GM19043 (cell line): ENCODE results near the gene GFAP.
"Not testable (repeated sequence)": the region's sequence is repeated elsewhere in the genome, so short reads cannot be mapped to it uniquely, and the experiment has no call there.

Experiments
- ATAC-seq: cut with Tn5 transposase; IDR thresholded peaks from one replicate; pipeline ENCODE4 v1.9.1; 2021; ENCODE audit warnings: low read depth; ENCODE audit not compliant: unreplicated experiment

GFAP gene

DNA sequence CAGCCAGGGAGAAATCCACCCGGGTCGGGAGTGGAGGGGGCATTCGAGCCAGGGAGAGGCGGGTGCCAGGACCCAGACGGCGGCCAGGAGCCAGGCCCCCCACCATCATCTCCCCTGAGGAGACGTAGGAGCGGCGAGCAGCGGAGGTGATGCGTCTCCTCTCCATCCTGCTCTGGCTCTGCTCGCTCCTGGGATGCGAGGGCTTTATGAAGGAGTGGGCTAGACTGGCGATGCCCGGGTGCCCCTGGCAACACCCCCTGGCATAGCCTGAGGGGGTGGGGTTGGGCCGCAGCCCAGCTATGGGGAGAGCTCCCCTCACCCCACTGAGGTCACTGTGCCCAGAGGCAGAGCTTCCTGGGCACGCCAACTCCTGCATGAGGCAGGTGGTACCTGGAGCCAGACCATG lies at the start of gene GFAP:
TSS of gene GFAP (minus strand) at position 180 of the 406 bp plus-strand sequence. CDS start at position 166, 14 bp downstream.
- ATAC-seq: no peak

DNA sequence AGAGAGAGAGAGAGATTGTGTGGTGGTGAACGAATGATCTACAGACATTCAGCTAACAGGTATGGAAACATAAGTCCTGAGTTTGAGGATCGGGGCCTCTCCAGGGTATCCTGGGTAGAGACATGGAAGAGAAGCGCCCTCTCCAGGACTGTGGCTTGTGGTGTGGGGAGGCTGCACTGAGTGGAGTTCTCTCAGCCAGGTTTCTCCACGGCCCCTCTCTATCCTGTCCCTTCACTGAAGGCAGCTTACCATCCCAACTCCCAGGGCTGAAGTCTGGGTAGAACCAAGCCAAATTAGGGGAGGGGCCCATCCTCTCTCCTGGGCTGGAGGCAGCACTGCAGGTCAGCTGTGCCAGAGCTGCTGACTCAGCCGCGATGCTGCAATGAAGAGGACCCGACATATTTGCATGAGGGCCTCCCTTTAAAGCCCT lies 46.6 kb upstream of the GFAP start:
- ATAC-seq: no peak

DNA sequence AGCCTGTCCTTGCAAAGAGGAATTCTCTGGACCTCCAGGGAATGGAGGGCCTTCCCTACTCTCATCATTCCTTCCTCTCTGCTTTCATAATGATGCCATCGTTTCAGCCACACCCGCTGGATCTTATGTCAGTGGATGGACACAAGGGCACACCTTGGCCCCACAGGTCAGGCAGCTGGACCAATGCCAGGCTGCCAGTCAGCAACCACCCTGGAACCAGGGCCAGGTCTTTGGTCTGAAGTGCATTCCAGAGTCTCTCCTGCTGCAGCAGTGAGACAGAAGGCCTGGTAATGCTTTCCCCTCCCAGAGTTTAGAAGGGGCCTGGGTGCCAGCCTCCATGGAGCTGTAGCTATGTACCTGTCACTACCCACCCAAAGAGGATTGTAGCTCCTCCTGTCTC lies 45.4 kb upstream of the GFAP start:
- no peak for ATAC-seq

DNA sequence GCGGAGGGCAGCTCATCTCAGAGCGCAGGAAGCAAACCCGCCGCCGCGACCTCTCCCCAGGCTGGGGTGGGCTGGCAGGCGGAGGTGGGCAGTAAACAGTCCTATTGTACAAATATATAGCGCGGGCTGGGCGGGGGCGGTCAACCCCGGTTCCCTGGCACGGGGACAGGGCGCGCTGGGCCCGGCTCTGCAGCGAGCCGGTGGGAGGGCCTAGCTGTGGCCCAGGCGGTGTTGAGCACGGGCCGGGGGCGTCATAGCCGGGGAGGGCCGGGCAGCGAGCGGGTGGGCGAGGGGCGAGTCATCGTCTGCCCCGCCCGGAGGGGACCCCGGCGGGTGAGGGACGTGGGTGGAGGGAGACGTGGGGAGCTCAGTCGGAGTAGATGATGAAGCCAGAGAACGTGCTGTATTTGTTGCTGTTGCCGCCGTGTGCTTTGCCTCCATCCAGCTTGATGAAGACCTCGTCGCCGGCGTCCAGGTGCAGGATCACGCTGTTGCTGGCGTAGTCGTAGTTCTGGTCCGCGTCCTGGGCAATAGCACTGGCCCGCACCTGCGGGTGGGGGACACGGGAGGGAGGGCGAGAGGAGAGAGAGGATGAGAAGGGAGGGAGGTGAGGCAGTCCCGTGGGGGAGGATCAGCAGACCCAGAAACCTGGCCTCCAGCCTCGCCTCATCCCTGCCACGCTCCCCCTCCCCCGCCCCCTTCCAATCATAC lies 44.7 kb upstream of the GFAP start:
- ATAC-seq: no peak

GRCh38 chr17:44956998-44957981 lies 42.0 kb upstream of the GFAP start:
- no peak for ATAC-seq

- ATAC-seq: no peak
Observed at GRCh38 chr17:44955674-44956425, 40.5 kb upstream of the GFAP start.

DNA sequence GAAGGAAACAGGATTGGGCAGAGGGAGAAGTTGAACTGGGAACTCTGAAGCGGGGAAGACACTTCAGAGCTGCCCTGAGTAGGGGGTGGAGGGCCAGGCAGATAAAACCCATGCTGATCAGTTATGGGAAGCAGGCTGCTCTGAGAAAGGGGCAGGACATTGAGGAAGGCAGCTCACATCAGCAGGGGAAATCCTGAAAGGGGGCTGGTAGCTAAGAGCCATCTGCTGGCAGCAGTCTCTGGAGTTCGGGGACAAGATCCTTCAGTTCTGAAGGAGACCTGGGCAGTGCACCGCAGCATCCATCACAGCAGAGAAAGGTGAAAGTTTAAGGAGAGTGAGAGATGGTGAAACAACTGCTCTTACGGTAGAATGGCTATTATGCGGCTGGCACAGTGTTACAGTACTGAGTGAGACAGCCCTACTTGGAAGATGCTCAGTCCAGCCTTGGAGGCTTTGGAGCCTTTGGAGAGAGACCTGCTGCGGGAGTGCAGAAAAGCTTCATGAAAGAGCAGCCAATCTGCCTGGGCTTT lies 37.7 kb upstream of the GFAP start:
- no peak for ATAC-seq

DNA sequence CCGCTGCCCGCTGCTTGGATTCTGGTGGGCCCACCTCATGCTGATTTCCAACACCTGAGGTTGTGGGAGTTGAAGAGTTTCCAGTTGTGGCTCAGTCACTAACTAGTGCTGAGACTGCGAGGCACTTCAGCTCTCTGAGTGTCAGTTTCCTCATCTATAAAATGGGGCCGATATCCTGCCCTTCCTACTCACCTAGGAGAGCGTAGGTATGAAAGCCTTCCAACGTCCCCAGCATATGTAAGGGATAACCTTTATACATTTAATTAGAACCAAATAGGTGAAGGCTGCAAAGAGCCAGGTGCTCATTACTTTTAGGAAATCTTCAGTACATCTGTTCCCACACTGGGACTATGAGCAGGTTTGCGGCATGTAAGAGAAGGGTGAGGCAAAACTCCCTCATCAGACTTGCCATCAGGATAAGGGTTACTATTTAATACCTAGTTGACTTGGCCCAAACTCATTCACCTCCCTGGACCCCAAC lies 33.1 kb upstream of the GFAP start:
- no peak for ATAC-seq

GRCh38 chr17:44947461-44948314 lies 32.4 kb upstream of the GFAP start, which contains the start of gene KIF18B:
TSS of gene KIF18B (minus strand) at chr17:44947773. CDS start at chr17:44936344, 11,429 bp downstream.
- peak; percentile 88 for ATAC-seq

DNA sequence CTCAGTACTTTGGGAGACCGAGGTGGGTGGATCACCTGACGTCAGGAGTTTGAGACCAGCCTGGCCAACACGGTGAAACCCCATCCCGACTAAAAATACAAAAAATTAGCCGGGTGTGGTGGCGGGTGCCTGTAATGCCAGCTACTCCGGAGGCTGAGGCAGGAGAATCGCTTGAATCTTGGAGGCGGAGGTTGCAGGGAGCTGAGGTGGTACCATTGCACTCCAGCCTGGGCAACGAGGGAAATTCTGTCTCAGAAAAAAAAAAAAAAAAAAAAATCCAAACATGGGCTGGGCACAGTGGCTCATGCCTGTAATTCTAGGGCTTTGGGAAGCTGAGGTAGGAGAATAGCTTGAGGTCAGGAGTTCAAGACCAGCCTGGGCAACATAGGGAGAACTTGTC lies 30.4 kb upstream of the GFAP start:
- ATAC-seq: not testable (repeated sequence)

GRCh38 chr17:44942456-44942855 lies 27.2 kb upstream of the GFAP start:
- ATAC-seq: no peak

GRCh38 chr17:44941712-44942331 lies 26.5 kb upstream of the GFAP start:
- ATAC-seq: no peak

DNA sequence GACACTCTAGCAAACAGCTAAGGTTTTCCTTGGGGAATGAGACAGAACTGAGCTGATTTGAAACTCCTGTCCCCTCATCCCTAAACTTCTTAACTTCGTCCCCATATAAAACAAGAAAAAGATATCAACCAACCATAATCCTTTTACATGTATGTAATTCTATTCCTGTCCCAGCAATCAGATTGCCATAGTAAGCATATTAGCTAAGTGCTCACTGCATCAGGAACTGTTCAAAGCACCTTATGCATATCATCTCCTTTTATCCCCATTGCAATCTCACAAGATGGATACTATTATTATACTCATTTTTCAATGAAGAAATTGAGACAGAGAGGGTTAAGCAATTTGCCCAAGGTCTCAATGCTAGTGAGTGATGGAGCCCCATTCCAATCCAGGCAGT lies 25.5 kb upstream of the GFAP start:
- no peak for ATAC-seq

DNA sequence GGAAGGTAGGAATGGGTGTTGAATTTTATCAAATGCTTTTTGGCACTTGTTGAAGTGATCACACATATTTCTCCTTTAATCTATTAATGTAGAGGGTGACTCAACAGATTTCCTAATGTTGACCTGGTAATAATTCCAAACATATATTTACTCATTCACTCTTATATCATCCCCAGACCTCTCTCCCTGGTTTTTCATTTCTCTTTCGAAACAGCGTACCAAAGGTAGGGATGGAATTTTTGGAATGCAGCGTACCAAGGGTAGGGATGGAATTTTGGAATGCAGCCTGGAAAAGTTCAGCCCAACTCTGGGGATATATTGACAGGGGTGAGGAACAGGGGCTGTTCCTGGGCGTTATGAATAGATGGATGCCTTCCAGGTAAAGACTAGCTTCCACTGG lies 25.0 kb upstream of the GFAP start:
- ATAC-seq: no peak

- no peak for ATAC-seq
Observed at GRCh38 chr17:44935116-44935515, 19.8 kb upstream of the GFAP start.

GRCh38 chr17:44934745-44935105 lies 19.4 kb upstream of the GFAP start:
- no peak for ATAC-seq

DNA sequence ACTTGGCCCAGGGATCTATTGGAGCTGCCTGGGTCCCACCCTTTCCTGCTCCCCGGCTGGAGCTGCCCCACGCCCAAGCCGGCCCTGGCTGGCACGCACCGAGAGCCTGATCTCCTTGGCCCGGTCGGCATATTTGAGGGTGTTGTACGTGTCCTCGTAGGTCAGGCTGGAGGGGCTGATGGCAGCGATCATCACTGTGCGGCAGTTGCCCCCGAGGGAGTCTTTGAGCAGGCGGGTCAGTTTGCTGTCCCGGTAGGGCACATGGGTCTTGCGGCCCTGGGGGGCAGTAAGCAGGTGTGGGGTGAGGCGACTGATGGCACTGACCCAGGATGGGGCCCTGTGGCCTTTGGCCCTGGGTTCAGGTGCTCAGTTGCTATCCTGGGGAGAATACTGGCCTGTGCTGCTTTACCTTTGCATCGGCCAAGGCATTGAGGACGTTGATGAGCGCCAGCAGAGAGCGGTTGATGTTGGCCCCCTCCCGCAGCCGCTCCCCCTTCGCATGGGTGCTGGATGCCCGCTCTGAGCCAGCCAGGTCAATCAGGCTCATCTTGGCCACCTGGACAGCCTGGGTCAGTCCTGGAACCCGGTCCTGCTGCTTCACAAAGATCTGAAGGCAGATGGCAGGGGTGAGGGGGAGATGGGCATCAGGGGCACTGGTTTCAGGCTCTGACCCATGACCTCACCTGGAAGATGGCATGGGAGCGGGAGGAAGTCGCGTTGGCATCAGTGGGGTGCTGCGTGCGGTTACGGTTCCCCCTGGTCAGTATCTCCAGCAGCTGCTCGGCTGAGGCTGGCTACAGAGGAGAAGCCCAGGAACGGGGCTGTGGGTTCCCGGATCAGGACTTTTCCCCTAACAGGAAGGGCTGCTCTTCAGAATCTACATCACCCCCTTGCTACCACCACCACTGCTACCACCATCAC lies 18.8 kb upstream of the GFAP start:
- no peak for ATAC-seq

DNA sequence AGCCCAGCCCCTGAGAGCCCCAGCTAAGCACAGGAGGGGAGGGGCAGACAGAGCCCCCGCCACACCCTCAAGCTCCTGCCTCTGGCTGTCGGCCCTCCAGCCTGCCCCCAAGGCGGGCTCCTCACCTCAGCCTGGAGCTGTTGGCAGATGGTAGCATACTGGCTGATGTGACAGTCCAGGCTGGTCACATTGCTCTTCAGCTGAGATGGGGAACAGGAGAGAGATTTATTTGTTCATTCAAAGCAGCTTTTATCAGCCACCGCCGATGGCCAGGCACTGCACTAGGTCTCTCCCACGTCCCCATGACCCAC lies 17.4 kb upstream of the GFAP start:
- no peak for ATAC-seq
